Measurements from ENCODE around the gene LCMT2.
"Not testable (repeated sequence)": the region's sequence is repeated elsewhere in the genome, so short reads cannot be mapped to it uniquely, and the experiment has no call there.

Gene LCMT2

GRCh38 chr15:43314171-43314570 lies 16.2 kb downstream of the LCMT2 start:
- DNase-seq = no peak

- DNase-seq = no peak
Observed at GRCh38 chr15:43312378-43312777, 18.0 kb downstream of the LCMT2 start.

- DNase-seq = no peak
Observed at GRCh38 chr15:43302205-43302817, 28.1 kb downstream of the LCMT2 start, which contains the start of gene TGM7. Gene TGM7, minus strand, starts transcription at chr15:43302255.

GRCh38 chr15:43299884-43300283 lies 30.5 kb downstream of the LCMT2 start:
- DNase-seq = no peak

- no peak for DNase-seq
Observed at GRCh38 chr15:43299411-43299810, 31.0 kb downstream of the LCMT2 start.

GRCh38 chr15:43294091-43294706 lies 36.2 kb downstream of the LCMT2 start:
- DNase-seq = no peak

- peak; percentile 18 for DNase-seq
Observed at GRCh38 chr15:43293432-43293831, 36.9 kb downstream of the LCMT2 start.

- DNase-seq = peak; percentile 90
Observed at GRCh38 chr15:43292375-43293078, 37.8 kb downstream of the LCMT2 start.

GRCh38 chr15:43289656-43290055 lies 40.7 kb downstream of the LCMT2 start:
- not testable (repeated sequence) for DNase-seq

- DNase-seq = no peak
Observed at GRCh38 chr15:43287254-43287653, 43.1 kb downstream of the LCMT2 start.

GRCh38 chr15:43286074-43286473 lies 44.3 kb downstream of the LCMT2 start:
- no peak for DNase-seq

- peak; percentile 67 for DNase-seq
Observed at GRCh38 chr15:43285609-43286037, 44.8 kb downstream of the LCMT2 start.

- no peak for DNase-seq
Observed at GRCh38 chr15:43283526-43283925, 46.8 kb downstream of the LCMT2 start.

GRCh38 chr15:43281926-43282602 lies 48.3 kb downstream of the LCMT2 start:
- DNase-seq = no peak

GRCh38 chr15:43280996-43281395 lies 49.4 kb downstream of the LCMT2 start:
- DNase-seq = no peak

GRCh38 chr15:43279496-43279895 lies 50.9 kb downstream of the LCMT2 start:
- DNase-seq = no peak

GRCh38 chr15:43278869-43279268 lies 51.5 kb downstream of the LCMT2 start:
- no peak for DNase-seq

- DNase-seq = no peak
Observed at GRCh38 chr15:43277901-43278300, 52.5 kb downstream of the LCMT2 start.

- no peak for DNase-seq
Observed at GRCh38 chr15:43277231-43277823, 53.0 kb downstream of the LCMT2 start.

GRCh38 chr15:43276563-43277200 lies 53.7 kb downstream of the LCMT2 start:
- DNase-seq = no peak

- no peak for DNase-seq
Observed at GRCh38 chr15:43275740-43276562, 54.4 kb downstream of the LCMT2 start.
